Measurements from ENCODE around the gene MATR3.
"Not testable (repeated sequence)": the region's sequence is repeated elsewhere in the genome, so short reads cannot be mapped to it uniquely, and the experiment has no call there.

The MATR3 gene

DNA sequence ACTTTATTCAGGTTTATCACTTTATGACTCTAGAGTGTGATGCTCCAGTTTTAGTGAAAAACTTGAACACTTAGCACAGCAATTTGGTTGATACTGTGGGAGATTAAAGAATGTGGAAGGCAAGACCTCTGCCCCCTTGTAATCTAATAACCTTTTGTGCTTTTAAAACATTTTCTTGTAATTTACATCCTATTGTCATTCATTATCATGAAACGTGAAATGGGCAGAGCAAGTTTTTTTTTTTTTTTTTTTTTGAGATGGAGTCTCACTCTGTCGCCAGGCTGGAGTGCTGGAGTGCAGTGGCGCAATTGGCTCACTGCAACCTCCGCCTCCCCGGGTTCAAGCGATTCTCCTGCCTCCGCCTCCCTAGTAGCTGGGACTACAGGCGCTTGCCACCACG lies 49.9 kb downstream of the MATR3 start:
- in situ Hi-C loops (cut with MboI; ENCODE audit: low sequenced_read_pairs, unreplicated experiment), result no loop called here
- no peak for DNase-seq (ENCODE audit: low spot score)

DNA sequence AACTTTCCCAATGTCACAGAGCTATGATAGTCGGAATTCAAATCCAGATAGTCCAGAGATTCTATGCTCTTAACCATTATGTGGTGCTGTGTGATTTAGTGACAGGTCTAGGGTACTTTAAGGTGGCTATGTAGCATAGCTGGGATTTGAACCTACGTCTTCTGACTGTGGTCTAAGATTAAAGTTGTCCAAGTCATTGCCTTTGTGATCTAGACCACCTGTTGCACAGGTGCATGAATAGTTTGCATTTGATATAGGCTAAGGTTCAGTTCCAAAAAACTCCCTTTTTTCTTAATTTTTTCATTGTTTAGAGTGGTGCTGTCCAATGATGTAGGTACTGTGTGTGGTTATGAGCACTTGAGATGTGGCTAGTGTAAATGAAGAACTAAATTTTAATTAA lies 50.6 kb downstream of the MATR3 start:
- in situ Hi-C loops (cut with MboI; ENCODE audit: low sequenced_read_pairs, unreplicated experiment), result no loop called here
- TF ChIP-seq, protein P1, sequence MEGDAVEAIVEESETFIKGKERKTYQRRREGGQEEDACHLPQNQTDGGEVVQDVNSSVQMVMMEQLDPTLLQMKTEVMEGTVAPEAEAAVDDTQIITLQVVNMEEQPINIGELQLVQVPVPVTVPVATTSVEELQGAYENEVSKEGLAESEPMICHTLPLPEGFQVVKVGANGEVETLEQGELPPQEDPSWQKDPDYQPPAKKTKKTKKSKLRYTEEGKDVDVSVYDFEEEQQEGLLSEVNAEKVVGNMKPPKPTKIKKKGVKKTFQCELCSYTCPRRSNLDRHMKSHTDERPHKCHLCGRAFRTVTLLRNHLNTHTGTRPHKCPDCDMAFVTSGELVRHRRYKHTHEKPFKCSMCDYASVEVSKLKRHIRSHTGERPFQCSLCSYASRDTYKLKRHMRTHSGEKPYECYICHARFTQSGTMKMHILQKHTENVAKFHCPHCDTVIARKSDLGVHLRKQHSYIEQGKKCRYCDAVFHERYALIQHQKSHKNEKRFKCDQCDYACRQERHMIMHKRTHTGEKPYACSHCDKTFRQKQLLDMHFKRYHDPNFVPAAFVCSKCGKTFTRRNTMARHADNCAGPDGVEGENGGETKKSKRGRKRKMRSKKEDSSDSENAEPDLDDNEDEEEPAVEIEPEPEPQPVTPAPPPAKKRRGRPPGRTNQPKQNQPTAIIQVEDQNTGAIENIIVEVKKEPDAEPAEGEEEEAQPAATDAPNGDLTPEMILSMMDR (IDR thresholded peaks at IDR 0.05; ENCODE audit: borderline replicate concordance, control extremely low read depth, extremely low read depth, insufficient read depth, missing control alignments), result no peak
- no peak for DNase-seq (ENCODE audit: low spot score)

More for the DNA sequence above, 49.9 kb downstream of the MATR3 start:
- TF ChIP-seq, protein P1 (IDR thresholded peaks at IDR 0.05; ENCODE audit: borderline replicate concordance, control extremely low read depth, extremely low read depth, insufficient read depth, missing control alignments), result no peak

DNA sequence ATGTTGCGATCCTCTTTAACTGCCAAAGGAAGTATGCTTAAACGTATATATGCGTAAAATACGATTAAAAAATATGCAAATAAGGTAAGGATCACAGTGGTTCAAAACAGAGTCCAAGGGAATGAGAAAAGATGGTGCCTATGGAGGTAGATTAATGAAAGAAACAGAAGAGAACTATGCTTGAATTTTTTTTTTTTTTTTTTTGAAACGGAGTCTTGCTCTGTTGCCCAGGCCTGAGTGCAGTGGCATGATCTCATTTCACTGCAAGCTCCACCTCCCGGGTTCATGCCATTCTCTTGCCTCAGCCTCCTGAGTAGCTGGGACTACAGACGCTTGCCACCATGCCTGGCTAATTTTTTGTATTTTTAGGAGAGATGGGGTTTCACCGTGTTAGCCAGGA lies 51.9 kb downstream of the MATR3 start:
- DNase-seq (ENCODE audit: low spot score); in situ Hi-C loops (cut with MboI; ENCODE audit: low sequenced_read_pairs, unreplicated experiment): not testable (repeated sequence)

DNA sequence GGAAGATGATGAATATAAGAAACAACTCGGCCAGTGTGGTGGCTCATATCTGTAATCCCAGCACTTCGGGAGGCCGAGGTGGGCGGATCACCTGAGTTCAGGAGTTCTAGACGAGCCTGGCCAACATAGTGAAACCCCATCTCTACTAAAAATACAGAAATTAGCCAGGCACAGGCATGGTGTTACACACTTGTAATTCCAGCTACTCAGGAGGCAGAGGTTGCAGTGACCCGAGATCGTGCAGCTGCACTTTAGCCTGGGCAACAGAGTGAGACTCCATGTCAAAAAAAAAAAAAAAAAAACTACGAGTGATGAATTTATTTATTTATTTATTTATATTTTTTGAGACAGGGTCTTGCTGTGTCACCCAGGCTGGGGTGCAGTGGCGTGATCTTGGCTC lies 54.3 kb downstream of the MATR3 start:
- in situ Hi-C loops (cut with MboI; ENCODE audit: low sequenced_read_pairs, unreplicated experiment); DNase-seq (ENCODE audit: low spot score): not testable (repeated sequence)

DNA sequence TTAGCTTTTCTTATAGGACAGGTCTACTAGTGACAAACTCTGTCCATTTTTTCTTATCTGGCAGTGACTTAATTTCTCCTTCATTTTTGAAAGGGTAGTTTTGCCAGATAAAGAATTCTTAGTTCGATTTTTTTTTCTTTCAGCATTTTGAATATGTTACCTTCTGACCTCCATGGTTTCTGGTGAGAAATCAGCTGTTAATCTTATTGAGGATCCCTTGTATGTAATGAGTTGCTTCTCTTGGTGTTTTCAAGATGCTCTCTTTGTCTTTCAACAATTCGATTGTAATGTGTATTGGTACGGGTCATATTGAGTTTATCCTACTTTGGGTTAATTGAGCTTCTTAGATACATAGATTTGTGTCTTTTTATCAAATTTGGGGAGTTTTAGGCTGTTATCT lies 60.6 kb downstream of the MATR3 start:
- TF ChIP-seq, protein P1 (IDR thresholded peaks at IDR 0.05; ENCODE audit: borderline replicate concordance, control extremely low read depth, extremely low read depth, insufficient read depth, missing control alignments), result no peak
- in situ Hi-C loops (cut with MboI; ENCODE audit: low sequenced_read_pairs, unreplicated experiment), result no loop called here

DNA sequence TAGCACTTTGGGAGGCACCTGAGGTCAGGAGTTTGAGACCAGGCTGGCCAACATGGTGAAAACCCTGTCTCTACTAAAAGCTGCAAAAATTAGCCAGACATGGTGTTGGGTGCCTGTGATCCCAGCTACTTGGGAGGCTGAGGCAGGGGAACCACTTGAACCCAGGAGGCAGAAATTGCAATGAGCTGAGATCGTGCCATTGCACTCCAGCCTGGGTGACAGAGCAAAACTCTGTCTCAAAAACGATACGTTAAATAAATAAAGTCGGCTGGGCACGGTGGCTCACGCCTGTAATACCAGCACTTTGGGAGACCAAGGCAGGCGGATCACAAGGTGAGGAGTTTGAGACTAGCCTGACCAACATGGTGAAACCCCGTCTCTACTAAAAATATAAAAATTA lies 62.4 kb downstream of the MATR3 start:
- DNase-seq (ENCODE audit: low spot score); in situ Hi-C loops (cut with MboI; ENCODE audit: low sequenced_read_pairs, unreplicated experiment): not testable (repeated sequence)

More for the DNA sequence above, 60.6 kb downstream of the MATR3 start:
- no peak for DNase-seq (ENCODE audit: low spot score)

DNA sequence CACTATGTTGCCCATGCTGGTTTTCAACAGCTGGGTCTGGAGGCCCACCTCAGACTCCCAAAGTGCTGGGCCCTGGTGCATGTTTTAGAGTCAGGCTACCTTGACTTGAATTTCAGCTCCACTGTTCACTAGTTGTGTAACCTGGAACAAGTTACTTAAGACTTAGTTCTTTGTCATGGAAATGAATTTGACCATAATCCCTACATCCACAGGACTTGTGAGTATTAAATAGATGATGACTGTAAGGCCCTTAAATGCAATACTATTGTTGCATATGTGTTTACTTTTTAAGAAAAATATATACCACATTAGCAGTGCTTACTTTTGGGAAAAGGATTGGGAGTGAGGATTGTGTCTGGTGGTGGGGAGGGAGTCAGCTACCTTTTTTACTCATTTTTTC lies 64.5 kb downstream of the MATR3 start:
- TF ChIP-seq, protein P1 (IDR thresholded peaks at IDR 0.05; ENCODE audit: borderline replicate concordance, control extremely low read depth, extremely low read depth, insufficient read depth, missing control alignments), result no peak
- in situ Hi-C loops (cut with MboI; ENCODE audit: low sequenced_read_pairs, unreplicated experiment), result no loop called here
- DNase-seq (ENCODE audit: low spot score), result no peak

DNA sequence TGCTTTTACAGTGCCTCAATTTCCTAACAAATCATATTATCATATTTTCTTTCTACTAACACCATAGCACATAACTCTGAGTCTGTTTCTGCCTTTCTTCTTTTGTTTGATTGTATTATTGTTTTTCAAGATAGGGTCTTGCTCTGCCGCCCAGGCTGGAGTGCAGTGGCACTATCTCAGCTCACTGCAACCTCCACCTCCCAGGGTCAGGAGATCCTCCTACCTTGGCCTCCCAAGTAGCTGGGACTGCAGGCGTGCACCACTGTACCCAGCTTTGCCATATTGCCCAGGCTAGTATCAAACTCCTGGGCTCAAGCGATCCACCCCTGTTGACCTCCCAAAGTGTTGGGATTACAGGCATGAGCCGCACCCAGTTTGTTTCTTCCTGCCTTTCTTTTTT lies 66.8 kb downstream of the MATR3 start:
- TF ChIP-seq, protein P1 (IDR thresholded peaks at IDR 0.05; ENCODE audit: borderline replicate concordance, control extremely low read depth, extremely low read depth, insufficient read depth, missing control alignments), result no peak
- in situ Hi-C loops (cut with MboI; ENCODE audit: low sequenced_read_pairs, unreplicated experiment), result no loop called here
- no peak for DNase-seq (ENCODE audit: low spot score)
